ENCODE measurements around the gene KRT82.

- TF ChIP-seq CTCF (IDR thresholded peaks at IDR 0.05; ENCODE audit: low read length) (no peak), EZH2 (IDR thresholded peaks at IDR 0.05; ENCODE audit: borderline replicate concordance, low read length) (no peak)
Measured at GRCh38 chr12:52405922-52406385, at the start of gene KRT82.

Data from OCI-LY1 (cell line).